HEK293 (cell line): ENCODE measurements around the gene WNT11.

Source experiments
- MZF1 ChIP-seq: fragments of 450-650 bp; formaldehyde crosslinking; IDR thresholded peaks from 2 replicates; pipeline ENCODE4 v1.5.1; 2017; ENCODE audit warnings: missing biosample characterization, missing genetic modification characterization, borderline replicate concordance
- PRDM10 ChIP-seq: fragments of 450-650 bp; formaldehyde crosslinking; IDR thresholded peaks from 2 replicates; pipeline ENCODE4 v1.5.1; 2016; ENCODE audit warnings: missing biosample characterization, missing genetic modification characterization
- ZBTB10 ChIP-seq: fragments of 450-650 bp; formaldehyde crosslinking; IDR thresholded peaks from 2 replicates; pipeline ENCODE4 v1.5.1; 2016; ENCODE audit warnings: missing biosample characterization, missing genetic modification characterization
- ZBTB17 ChIP-seq: fragments of 450-650 bp; formaldehyde crosslinking; IDR thresholded peaks from 2 replicates; pipeline ENCODE4 v1.5.1; 2016; ENCODE audit warnings: missing biosample characterization, missing genetic modification characterization
- ZNF292 ChIP-seq: fragments of 450-650 bp; formaldehyde crosslinking; IDR thresholded peaks from 2 replicates; pipeline ENCODE4 v1.5.1; 2016; ENCODE audit warnings: low read depth, missing biosample characterization, missing genetic modification characterization, borderline replicate concordance
- ZNF398 ChIP-seq: fragments of 450-650 bp; formaldehyde crosslinking; IDR thresholded peaks from 2 replicates; pipeline ENCODE4 v1.5.1; 2017; ENCODE audit warnings: missing biosample characterization, missing genetic modification characterization
- ZNF629 ChIP-seq: fragments of 450-650 bp; formaldehyde crosslinking; IDR thresholded peaks from 2 replicates; pipeline ENCODE4 v1.5.1; 2017; ENCODE audit warnings: missing biosample characterization, missing genetic modification characterization
- ZNF639 ChIP-seq: fragments of 450-650 bp; formaldehyde crosslinking; IDR thresholded peaks from 2 replicates; pipeline ENCODE4 v1.5.1; 2016; ENCODE audit warnings: missing biosample characterization, missing genetic modification characterization
- ZNF792 ChIP-seq: fragments of 450-650 bp; formaldehyde crosslinking; IDR thresholded peaks from 2 replicates; pipeline ENCODE4 v1.5.1; 2016; ENCODE audit warnings: missing biosample characterization, missing genetic modification characterization
- TF ChIP-seq, protein P1 (sequence below): fragments of 450-650 bp; formaldehyde crosslinking; IDR thresholded peaks from 2 replicates; pipeline ENCODE4 v1.5.1; 2016; ENCODE audit warnings: missing biosample characterization, missing genetic modification characterization
- TF ChIP-seq, protein P2 (sequence below): fragments of 450-650 bp; formaldehyde crosslinking; IDR thresholded peaks from 2 replicates; pipeline ENCODE4 v1.5.1; 2016; ENCODE audit warnings: missing biosample characterization, missing genetic modification characterization

DNA sequence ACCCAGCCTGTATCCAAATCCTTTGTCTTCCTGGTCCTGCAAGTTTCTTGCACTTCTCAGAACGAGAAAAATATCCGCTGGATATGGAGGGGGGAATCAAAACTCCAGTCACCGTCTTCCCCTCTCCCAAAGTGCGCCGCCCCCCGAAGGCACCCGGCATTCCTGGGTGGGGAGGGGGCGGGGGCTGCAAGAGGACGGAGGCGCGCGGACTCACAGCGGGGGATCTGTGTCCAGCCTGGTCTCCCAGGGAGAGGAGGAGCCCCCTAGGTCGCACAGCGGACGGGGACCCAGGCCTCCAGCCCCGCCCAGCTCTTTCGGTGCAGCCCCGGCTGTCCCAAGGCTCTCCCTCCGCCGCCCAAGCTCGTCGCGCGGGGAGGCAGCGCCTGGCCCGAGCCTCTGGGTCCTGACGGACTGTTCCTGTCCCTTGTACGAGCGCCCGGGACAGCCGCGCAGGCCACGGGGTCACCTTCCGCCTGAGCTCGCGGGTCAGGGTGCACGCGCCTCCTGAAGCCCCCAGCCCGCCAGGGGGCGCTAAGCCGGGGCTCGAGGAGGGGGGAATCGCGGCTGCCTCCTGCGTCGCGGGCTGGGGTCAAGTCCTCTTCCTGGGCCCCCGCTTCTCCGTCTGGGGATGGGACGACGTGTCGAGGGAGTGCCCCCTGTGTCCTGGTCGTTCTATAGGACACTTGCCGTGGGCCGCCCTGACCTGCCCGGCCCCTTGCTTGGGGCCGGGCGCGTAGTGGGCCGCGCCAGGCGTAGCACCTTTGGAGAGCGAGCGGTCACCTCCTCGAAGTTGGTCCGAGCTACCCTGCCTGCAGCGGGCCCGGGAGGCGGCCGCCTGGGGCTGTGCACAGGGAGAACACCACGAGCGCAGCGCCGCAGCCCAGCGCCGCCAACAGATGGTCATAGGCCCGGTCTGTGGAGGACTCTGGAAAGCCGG, 2.4 kb upstream of the WNT11 start:
- TF ChIP-seq ZNF639 = no peak
- TF ChIP-seq, protein P1, sequence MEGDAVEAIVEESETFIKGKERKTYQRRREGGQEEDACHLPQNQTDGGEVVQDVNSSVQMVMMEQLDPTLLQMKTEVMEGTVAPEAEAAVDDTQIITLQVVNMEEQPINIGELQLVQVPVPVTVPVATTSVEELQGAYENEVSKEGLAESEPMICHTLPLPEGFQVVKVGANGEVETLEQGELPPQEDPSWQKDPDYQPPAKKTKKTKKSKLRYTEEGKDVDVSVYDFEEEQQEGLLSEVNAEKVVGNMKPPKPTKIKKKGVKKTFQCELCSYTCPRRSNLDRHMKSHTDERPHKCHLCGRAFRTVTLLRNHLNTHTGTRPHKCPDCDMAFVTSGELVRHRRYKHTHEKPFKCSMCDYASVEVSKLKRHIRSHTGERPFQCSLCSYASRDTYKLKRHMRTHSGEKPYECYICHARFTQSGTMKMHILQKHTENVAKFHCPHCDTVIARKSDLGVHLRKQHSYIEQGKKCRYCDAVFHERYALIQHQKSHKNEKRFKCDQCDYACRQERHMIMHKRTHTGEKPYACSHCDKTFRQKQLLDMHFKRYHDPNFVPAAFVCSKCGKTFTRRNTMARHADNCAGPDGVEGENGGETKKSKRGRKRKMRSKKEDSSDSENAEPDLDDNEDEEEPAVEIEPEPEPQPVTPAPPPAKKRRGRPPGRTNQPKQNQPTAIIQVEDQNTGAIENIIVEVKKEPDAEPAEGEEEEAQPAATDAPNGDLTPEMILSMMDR (tag by site-specific recombination) = peak; percentile 92
- TF ChIP-seq ZNF398 = peak; percentile 58
- no peak for TF ChIP-seq ZNF292
- TF ChIP-seq ZNF792 = no peak
- TF ChIP-seq ZNF629 (tag by site-specific recombination) = peak; percentile 36; the same call in 1 of the 2 replicates
- no peak; the same call in 1 of the 2 replicates for TF ChIP-seq PRDM10 (tag by site-specific recombination)
- TF ChIP-seq, protein P2, sequence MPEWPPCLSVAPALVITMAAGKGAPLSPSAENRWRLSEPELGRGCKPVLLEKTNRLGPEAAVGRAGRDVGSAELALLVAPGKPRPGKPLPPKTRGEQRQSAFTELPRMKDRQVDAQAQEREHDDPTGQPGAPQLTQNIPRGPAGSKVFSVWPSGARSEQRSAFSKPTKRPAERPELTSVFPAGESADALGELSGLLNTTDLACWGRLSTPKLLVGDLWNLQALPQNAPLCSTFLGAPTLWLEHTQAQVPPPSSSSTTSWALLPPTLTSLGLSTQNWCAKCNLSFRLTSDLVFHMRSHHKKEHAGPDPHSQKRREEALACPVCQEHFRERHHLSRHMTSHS (tag by site-specific recombination) = no peak
- TF ChIP-seq ZBTB17 (tag by site-specific recombination) = 0 out of 2 replicates have a peak, but pooled peaks have one; percentile 24
- TF ChIP-seq MZF1 (tag by site-specific recombination) = peak; percentile 35; the same call in 1 of the 2 replicates
- peak; percentile 91 for TF ChIP-seq ZBTB10 (tag by site-specific recombination)
